Measurements from ENCODE around the gene NACAD.
"Not testable (repeated sequence)": the region's sequence is repeated elsewhere in the genome, so short reads cannot be mapped to it uniquely, and the experiment has no call there.

Gene NACAD

GRCh38 chr7:45035371-45035770 lies 53.4 kb downstream of the NACAD start:
- Histone ChIP-seq H3K9me3 (ENCODE audit: control insufficient read depth in 1 of 2, low read length in 2 of 2) (no peaks in the 10 kb centered on the region), H3K27me3 (ENCODE audit: control insufficient read depth in 1 of 2, insufficient read depth in 2 of 2, low read length in 2 of 2) (no peaks in the 10 kb centered on the region), H3K4me3 (ENCODE audit: low read depth in 1 of 2, low read length in 2 of 2) (no peak overlapping the region), H3K9ac (ENCODE audit: low read depth in 1 of 2, low read length in 2 of 2) (no peak overlapping the region), H3K27ac (ENCODE audit: low read depth, low read length) (no peak overlapping the region), H3K4me1 (ENCODE audit: control insufficient read depth in 1 of 2, insufficient read depth in 2 of 2, low read length in 2 of 2) (peaks cover 24 to 29% of the 10 kb centered on the region in 2 donors), H3K36me3 (ENCODE audit: control insufficient read depth in 1 of 2, insufficient read depth in 2 of 2, low read length in 2 of 2) (peaks cover 4 to 17% of the 10 kb centered on the region in 2 donors)

DNA sequence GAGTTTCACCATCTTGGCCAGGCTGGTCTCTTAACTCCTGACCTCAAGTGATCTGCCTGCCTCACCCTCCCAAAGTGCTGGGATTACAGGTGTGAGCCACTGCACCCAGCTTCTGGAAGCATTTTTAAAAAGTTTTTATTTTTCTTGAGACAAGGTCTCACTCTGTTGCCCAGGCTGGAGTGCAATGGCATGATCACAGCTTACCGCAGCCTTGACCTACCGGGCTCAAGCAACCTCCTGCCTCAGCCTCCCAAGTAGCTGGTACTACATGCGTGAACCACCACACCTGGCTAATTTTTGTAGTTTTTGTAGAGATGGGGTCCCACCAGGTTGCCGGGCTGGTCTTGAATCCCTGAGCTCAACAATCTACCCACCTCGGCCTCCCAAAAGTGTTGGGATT lies 54.1 kb downstream of the NACAD start:
- Histone ChIP-seq H3K4me1 (ENCODE audit: control insufficient read depth in 1 of 2, insufficient read depth in 2 of 2, low read length in 2 of 2) (peaks cover 24 to 29% of the 10 kb centered on the region in 2 donors), H3K36me3 (ENCODE audit: control insufficient read depth in 1 of 2, insufficient read depth in 2 of 2, low read length in 2 of 2) (peaks cover 4 to 17% of the 10 kb centered on the region in 2 donors)
- H3K27ac ChIP-seq (ENCODE audit: low read depth, low read length); H3K9me3 ChIP-seq (ENCODE audit: control insufficient read depth in 1 of 2, low read length in 2 of 2); H3K4me3 ChIP-seq (ENCODE audit: low read depth in 1 of 2, low read length in 2 of 2); H3K9ac ChIP-seq (ENCODE audit: low read depth in 1 of 2, low read length in 2 of 2); H3K27me3 ChIP-seq (ENCODE audit: control insufficient read depth in 1 of 2, insufficient read depth in 2 of 2, low read length in 2 of 2): not testable (repeated sequence)

DNA sequence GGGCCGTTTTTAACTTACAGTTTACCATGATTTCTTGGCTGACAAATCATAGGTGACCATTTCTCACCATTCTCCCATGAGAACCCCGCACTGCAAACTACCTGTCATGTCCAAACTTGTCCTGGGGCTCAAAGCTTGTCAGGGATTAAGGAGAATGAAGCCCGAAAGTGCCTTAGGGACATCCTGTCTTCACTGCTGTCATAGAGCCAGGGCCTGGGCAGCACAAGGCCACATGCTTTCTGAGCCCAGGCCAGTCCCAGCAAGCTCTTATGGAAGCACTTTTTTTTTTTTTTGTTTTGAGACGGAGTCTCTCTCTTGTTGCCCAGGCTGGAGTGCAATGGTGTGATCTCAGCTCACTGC lies 54.9 kb downstream of the NACAD start:
- H3K27me3 ChIP-seq (ENCODE audit: control insufficient read depth in 1 of 2, insufficient read depth in 2 of 2, low read length in 2 of 2) = no peaks in the 10 kb centered on the region
- H3K4me3 ChIP-seq (ENCODE audit: low read depth in 1 of 2, low read length in 2 of 2) = no peak overlapping the region
- H3K4me1 ChIP-seq (ENCODE audit: control insufficient read depth in 1 of 2, insufficient read depth in 2 of 2, low read length in 2 of 2) = peaks cover 24 to 29% of the 10 kb centered on the region in 2 donors
- peaks cover 2 to 11% of the 10 kb centered on the region in 2 donors for H3K36me3 ChIP-seq (ENCODE audit: control insufficient read depth in 1 of 2, insufficient read depth in 2 of 2, low read length in 2 of 2)
- no peaks in the 10 kb centered on the region for H3K9me3 ChIP-seq (ENCODE audit: control insufficient read depth in 1 of 2, low read length in 2 of 2)
- no peak overlapping the region for H3K9ac ChIP-seq (ENCODE audit: low read depth in 1 of 2, low read length in 2 of 2)
- no peak overlapping the region for H3K27ac ChIP-seq (ENCODE audit: low read depth, low read length)

DNA sequence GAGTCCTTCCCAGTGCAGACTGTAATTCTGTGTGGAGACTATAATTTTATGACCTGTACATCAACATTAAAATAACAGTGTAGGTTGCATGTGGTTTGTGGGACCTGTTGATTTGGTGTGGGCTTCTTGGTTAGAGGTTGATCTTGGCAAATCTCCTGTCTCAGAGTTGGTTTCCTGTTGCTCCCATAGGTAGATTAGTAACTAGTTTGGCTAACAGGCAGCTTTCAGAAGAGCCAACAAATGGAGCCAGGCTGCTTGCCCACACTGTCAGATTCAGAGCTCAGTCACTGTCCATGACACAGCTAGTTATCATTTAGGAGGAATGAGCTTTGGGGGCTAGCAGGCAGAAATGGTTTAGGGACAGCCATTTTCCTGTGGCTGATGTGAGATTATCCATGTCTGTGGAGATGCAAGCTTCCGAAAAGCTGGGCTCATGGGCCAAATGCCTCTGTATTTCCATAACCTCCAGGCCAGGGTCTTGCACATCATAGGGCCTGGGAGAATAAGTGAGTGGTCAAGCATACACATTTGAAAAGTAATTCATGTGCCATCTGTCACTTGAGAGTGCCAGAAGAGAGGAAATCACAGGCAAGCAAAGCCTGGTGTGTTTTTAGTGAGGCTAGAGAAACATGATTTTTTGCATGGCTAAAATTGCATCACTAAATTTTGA lies 55.4 kb downstream of the NACAD start:
- Histone ChIP-seq H3K9me3 (ENCODE audit: control insufficient read depth in 1 of 2, low read length in 2 of 2) (no peaks in the 10 kb centered on the region), H3K27ac (ENCODE audit: low read depth, low read length) (no peak overlapping the region), H3K9ac (ENCODE audit: low read depth in 1 of 2, low read length in 2 of 2) (no peak overlapping the region), H3K36me3 (ENCODE audit: control insufficient read depth in 1 of 2, insufficient read depth in 2 of 2, low read length in 2 of 2) (peaks cover 0 to 6% of the 10 kb centered on the region in 2 donors), H3K27me3 (ENCODE audit: control insufficient read depth in 1 of 2, insufficient read depth in 2 of 2, low read length in 2 of 2) (no peaks in the 10 kb centered on the region), H3K4me1 (ENCODE audit: control insufficient read depth in 1 of 2, insufficient read depth in 2 of 2, low read length in 2 of 2) (peaks cover 24 to 29% of the 10 kb centered on the region in 2 donors), H3K4me3 (ENCODE audit: low read depth in 1 of 2, low read length in 2 of 2) (no peak overlapping the region)

DNA sequence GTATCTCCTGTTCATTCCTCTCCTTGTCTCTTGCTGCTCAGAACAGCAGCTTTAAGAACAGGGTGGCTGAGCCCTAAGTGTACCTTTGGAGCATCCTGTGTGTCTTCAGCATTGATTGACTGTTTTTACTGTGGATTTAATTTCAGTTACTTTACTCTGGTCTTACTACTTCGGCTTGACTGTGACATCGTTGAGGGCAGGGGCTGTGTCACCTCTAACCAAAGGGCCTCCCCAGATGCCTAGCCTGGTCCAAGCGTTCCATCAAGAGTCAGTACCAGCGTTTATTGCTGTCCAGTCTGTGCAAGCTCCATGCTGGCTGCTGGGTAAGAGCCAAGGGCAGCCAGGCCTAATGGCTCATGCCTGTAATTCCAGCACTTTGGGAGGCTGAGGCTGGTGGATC lies 56.3 kb downstream of the NACAD start:
- peaks cover 24 to 29% of the 10 kb centered on the region in 2 donors for H3K4me1 ChIP-seq (ENCODE audit: control insufficient read depth in 1 of 2, insufficient read depth in 2 of 2, low read length in 2 of 2)

DNA sequence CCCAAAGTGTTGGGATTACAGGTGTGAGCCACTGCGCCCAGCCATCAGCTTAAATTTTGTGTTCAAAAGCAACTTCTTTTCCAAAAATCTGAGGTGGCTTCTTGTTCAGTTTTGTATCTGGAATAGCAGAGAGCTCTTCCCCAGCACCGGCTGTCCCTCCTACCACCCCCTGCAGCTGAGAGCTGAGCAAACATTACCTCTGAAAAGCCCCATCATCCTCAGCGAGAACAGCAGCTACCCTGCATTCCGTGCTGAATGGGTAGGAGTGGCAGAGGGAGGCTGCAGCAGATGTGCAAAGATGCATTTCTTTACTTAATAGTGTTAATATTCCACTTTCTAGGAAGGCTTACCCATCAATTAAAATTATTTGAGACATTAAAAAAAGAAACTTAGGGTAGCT lies 56.9 kb downstream of the NACAD start:
- no peak overlapping the region for H3K9ac ChIP-seq (ENCODE audit: low read depth in 1 of 2, low read length in 2 of 2)
- H3K36me3 ChIP-seq (ENCODE audit: control insufficient read depth in 1 of 2, insufficient read depth in 2 of 2, low read length in 2 of 2) = peaks cover 0 to 6% of the 10 kb centered on the region in 2 donors
- peaks cover 27 to 32% of the 10 kb centered on the region in 2 donors for H3K4me1 ChIP-seq (ENCODE audit: control insufficient read depth in 1 of 2, insufficient read depth in 2 of 2, low read length in 2 of 2)
- no peaks in the 10 kb centered on the region for H3K9me3 ChIP-seq (ENCODE audit: control insufficient read depth in 1 of 2, low read length in 2 of 2)
- no peak overlapping the region for H3K27ac ChIP-seq (ENCODE audit: low read depth, low read length)
- no peaks in the 10 kb centered on the region for H3K27me3 ChIP-seq (ENCODE audit: control insufficient read depth in 1 of 2, insufficient read depth in 2 of 2, low read length in 2 of 2)
- no peak overlapping the region for H3K4me3 ChIP-seq (ENCODE audit: low read depth in 1 of 2, low read length in 2 of 2)

More for the DNA sequence above, 56.3 kb downstream of the NACAD start:
- no peak overlapping the region for H3K27ac ChIP-seq (ENCODE audit: low read depth, low read length)
- no peak overlapping the region for H3K9ac ChIP-seq (ENCODE audit: low read depth in 1 of 2, low read length in 2 of 2)
- no peaks in the 10 kb centered on the region for H3K27me3 ChIP-seq (ENCODE audit: control insufficient read depth in 1 of 2, insufficient read depth in 2 of 2, low read length in 2 of 2)
- H3K4me3 ChIP-seq (ENCODE audit: low read depth in 1 of 2, low read length in 2 of 2) = no peak overlapping the region
- H3K36me3 ChIP-seq (ENCODE audit: control insufficient read depth in 1 of 2, insufficient read depth in 2 of 2, low read length in 2 of 2) = peaks cover 0 to 3% of the 10 kb centered on the region in 2 donors
- no peaks in the 10 kb centered on the region for H3K9me3 ChIP-seq (ENCODE audit: control insufficient read depth in 1 of 2, low read length in 2 of 2)
